ENCODE measurements around the gene GALNT2. TPM values are rescaled to one million over a fixed set of nuclear protein-coding genes. Genes with fewer than 3 reads are reported as not detected.

Gene GALNT2
- total and polyA plus RNA-seq, 9 of the 15 experiments (the other 6 are each of a cell fraction or from before 2014, with no cell fraction given), result 1.6 to 106 (median 51.9) TPM

DNA sequence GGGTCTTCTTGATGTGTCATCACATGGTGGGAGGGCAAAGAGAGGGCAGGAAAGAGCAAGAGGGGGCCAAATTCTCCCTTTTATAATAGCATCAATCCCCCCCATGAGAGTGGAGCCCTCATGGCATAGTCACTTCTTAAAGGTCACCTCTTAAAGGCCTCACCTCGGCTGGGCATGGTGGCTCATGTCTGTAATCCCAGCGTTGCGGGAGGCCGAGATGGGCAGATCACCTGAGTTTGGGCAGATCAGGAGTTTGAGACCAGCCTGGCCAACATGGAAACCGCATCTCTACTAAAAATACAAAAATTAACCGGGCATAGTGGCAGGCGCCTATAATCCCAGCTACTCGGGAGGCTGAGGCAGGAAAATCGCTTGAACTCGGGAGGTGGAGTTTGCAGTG lies 189.0 kb downstream of the GALNT2 start:
- in situ Hi-C loops (cut with MboI) (no loop called here), intact Hi-C loops (cut with micrococcal nuclease) (no loop called here)
- Histone ChIP-seq H3K4me2 (ENCODE audit: insufficient read depth, low read length) (no peak overlapping the region), H2AFZ (ENCODE audit: low read depth, low read length) (no peak overlapping the region), H3K9me1 (ENCODE audit: control insufficient read depth, insufficient read depth, low read length) (no peaks in the 10 kb centered on the region), H4K20me1 (replicated peaks; ENCODE audit: control insufficient read depth, insufficient read depth, low read length) (no peaks in the 10 kb centered on the region), H3K27ac (ENCODE audit: extremely low read depth, low read depth, low read length) (no peak overlapping the region), H3K9me3 (replicated peaks; ENCODE audit: control insufficient read depth, insufficient read depth, low read depth, low read length) (no peaks in the 10 kb centered on the region), H3K4me1 (replicated peaks in 1 of 2; ENCODE audit: control insufficient read depth in 2 of 2, insufficient read depth in 2 of 2, low read length in 2 of 2) (no peaks in the 10 kb centered on the region), H3K79me2 (ENCODE audit: control insufficient read depth, insufficient read depth, low read length) (no peaks in the 10 kb centered on the region), H3K4me3 (no peak overlapping the region), H3K36me3 (ENCODE audit: control insufficient read depth, insufficient read depth, low read length) (peaks cover 78% of the 10 kb centered on the region), H3K9ac (ENCODE audit: insufficient read depth in 1 of 2, low read depth in 2 of 2, low read length in 2 of 2) (no peak overlapping the region), H3K27me3 (ENCODE audit: control insufficient read depth in 2 of 2, insufficient read depth in 2 of 2, low read length in 2 of 2) (no peaks in the 10 kb centered on the region)
- DNase-seq (ENCODE audit: extremely low read depth in 1 of 4, low spot score in 3 of 4) (no peak), ATAC-seq (no peak), FAIRE-seq (no peak)
- BruUV-seq (replicated peaks), result no TSS peak
- POLR2A ChIA-PET, result no interaction called here
- WGBS (ENCODE audit: insufficient coverage, low coverage, missing lambda C conversion rate), result 95% methylated on average over 8 of the region's 10 CpGs
- no peak for TF ChIP-seq ZNF146 (CRISPR knock-in tag; IDR thresholded peaks at IDR 0.05; ENCODE audit: unreplicated experiment)
- TF ChIP-seq, protein P1, sequence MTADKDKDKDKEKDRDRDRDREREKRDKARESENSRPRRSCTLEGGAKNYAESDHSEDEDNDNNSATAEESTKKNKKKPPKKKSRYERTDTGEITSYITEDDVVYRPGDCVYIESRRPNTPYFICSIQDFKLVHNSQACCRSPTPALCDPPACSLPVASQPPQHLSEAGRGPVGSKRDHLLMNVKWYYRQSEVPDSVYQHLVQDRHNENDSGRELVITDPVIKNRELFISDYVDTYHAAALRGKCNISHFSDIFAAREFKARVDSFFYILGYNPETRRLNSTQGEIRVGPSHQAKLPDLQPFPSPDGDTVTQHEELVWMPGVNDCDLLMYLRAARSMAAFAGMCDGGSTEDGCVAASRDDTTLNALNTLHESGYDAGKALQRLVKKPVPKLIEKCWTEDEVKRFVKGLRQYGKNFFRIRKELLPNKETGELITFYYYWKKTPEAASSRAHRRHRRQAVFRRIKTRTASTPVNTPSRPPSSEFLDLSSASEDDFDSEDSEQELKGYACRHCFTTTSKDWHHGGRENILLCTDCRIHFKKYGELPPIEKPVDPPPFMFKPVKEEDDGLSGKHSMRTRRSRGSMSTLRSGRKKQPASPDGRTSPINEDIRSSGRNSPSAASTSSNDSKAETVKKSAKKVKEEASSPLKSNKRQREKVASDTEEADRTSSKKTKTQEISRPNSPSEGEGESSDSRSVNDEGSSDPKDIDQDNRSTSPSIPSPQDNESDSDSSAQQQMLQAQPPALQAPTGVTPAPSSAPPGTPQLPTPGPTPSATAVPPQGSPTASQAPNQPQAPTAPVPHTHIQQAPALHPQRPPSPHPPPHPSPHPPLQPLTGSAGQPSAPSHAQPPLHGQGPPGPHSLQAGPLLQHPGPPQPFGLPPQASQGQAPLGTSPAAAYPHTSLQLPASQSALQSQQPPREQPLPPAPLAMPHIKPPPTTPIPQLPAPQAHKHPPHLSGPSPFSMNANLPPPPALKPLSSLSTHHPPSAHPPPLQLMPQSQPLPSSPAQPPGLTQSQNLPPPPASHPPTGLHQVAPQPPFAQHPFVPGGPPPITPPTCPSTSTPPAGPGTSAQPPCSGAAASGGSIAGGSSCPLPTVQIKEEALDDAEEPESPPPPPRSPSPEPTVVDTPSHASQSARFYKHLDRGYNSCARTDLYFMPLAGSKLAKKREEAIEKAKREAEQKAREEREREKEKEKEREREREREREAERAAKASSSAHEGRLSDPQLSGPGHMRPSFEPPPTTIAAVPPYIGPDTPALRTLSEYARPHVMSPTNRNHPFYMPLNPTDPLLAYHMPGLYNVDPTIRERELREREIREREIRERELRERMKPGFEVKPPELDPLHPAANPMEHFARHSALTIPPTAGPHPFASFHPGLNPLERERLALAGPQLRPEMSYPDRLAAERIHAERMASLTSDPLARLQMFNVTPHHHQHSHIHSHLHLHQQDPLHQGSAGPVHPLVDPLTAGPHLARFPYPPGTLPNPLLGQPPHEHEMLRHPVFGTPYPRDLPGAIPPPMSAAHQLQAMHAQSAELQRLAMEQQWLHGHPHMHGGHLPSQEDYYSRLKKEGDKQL (CRISPR knock-in tag; IDR thresholded peaks at IDR 0.05; ENCODE audit: borderline replicate concordance), result no peak
- CTCF ChIA-PET (ENCODE audit: low intra/inter-chr PET ratio), result no interaction called here

All from K562 (cell line).